MM.1S (cell line): Measurements from ENCODE around the gene C2orf15.

ENCODE experiments used
- EZH2 ChIP-seq: fragments of 300-600 bp; sonication (generic); optimal IDR thresholded peaks from 2 replicates; pipeline ENCODE3; 2017; ENCODE audit warnings: low read depth, mild to moderate bottlenecking, antibody characterized with exemption, low read length, mixed read lengths
- EZH2phosphoT487 ChIP-seq: fragments of 300-600 bp; sonication (generic); IDR thresholded peaks from 2 replicates; pipeline ENCODE4 v1.6.1; 2018; ENCODE audit warnings: antibody characterized with exemption, low read length
- TF ChIP-seq, protein P1 (sequence below): fragments of 300-600 bp; sonication (generic); IDR thresholded peaks from 2 replicates; pipeline ENCODE4 v1.5.1; 2016; ENCODE audit warnings: antibody characterized with exemption, low read length, mixed read lengths

DNA sequence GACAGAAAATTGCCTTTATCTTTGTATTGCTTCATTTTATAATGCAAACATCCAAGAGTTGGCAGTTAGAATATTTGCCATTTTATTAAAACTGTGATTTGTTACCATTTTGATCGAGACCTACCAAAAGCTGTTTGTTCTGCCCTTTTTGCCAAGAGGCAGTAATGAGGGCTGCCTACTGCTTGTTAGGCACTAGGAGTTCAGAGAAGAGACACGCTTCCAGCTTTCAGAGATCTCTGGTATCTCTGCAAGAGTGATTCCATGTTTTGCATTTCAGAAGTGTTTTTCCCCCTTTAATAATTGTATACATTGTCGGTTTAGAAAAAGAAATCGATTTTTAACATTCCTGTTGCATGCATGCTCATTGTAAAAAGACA lies 40.1 kb downstream of the C2orf15 start:
- TF ChIP-seq, protein P1, sequence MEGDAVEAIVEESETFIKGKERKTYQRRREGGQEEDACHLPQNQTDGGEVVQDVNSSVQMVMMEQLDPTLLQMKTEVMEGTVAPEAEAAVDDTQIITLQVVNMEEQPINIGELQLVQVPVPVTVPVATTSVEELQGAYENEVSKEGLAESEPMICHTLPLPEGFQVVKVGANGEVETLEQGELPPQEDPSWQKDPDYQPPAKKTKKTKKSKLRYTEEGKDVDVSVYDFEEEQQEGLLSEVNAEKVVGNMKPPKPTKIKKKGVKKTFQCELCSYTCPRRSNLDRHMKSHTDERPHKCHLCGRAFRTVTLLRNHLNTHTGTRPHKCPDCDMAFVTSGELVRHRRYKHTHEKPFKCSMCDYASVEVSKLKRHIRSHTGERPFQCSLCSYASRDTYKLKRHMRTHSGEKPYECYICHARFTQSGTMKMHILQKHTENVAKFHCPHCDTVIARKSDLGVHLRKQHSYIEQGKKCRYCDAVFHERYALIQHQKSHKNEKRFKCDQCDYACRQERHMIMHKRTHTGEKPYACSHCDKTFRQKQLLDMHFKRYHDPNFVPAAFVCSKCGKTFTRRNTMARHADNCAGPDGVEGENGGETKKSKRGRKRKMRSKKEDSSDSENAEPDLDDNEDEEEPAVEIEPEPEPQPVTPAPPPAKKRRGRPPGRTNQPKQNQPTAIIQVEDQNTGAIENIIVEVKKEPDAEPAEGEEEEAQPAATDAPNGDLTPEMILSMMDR: no peak
- TF ChIP-seq EZH2: no peak
- TF ChIP-seq EZH2phosphoT487: no peak
